Measurements from ENCODE around the gene PCDHGA1.

The PCDHGA1 gene

GRCh38 chr5:141516672-141517025, 186.3 kb downstream of the PCDHGA1 start:
- DNase-seq: no peak

- no peak for DNase-seq
Observed at GRCh38 chr5:141517312-141517711, 187.0 kb downstream of the PCDHGA1 start.

- DNase-seq: no peak
Observed at GRCh38 chr5:141517880-141518617, 187.7 kb downstream of the PCDHGA1 start.

- DNase-seq: no peak
Observed at GRCh38 chr5:141518618-141519015, 188.3 kb downstream of the PCDHGA1 start.

GRCh38 chr5:141519605-141520565, 189.6 kb downstream of the PCDHGA1 start:
- no peak for DNase-seq

- DNase-seq: no peak
Observed at GRCh38 chr5:141521244-141521781, 191.0 kb downstream of the PCDHGA1 start.

GRCh38 chr5:141522301-141522700, 192.0 kb downstream of the PCDHGA1 start:
- DNase-seq: no peak

- DNase-seq: no peak
Observed at GRCh38 chr5:141523991-141524390, 193.7 kb downstream of the PCDHGA1 start.

GRCh38 chr5:141524604-141525597, 194.6 kb downstream of the PCDHGA1 start:
- DNase-seq: no peak

GRCh38 chr5:141525653-141526052, 195.3 kb downstream of the PCDHGA1 start:
- no peak for DNase-seq

GRCh38 chr5:141527426-141527825, 197.1 kb downstream of the PCDHGA1 start:
- no peak for DNase-seq

GRCh38 chr5:141528291-141528984, 198.1 kb downstream of the PCDHGA1 start:
- no peak for DNase-seq

GRCh38 chr5:141529002-141529401, 198.7 kb downstream of the PCDHGA1 start:
- no peak for DNase-seq

- DNase-seq: no peak
Observed at GRCh38 chr5:141529873-141530272, 199.6 kb downstream of the PCDHGA1 start.

GRCh38 chr5:141532726-141533125, 202.4 kb downstream of the PCDHGA1 start:
- no peak for DNase-seq

GRCh38 chr5:141533897-141534296, 203.6 kb downstream of the PCDHGA1 start:
- no peak for DNase-seq

GRCh38 chr5:141534492-141535213, 204.3 kb downstream of the PCDHGA1 start:
- DNase-seq: no peak

GRCh38 chr5:141543053-141543452, 212.7 kb downstream of the PCDHGA1 start:
- no peak for DNase-seq

- DNase-seq: no peak
Observed at GRCh38 chr5:141547488-141547887, 217.2 kb downstream of the PCDHGA1 start.

- no peak for DNase-seq
Observed at GRCh38 chr5:141547921-141548320, 217.6 kb downstream of the PCDHGA1 start.

GRCh38 chr5:141557681-141558136, 227.4 kb downstream of the PCDHGA1 start:
- peak; percentile 61 for DNase-seq

Measured in activated T-cell treated with anti-CD3 and anti-CD28 coated beads for 4 hours (primary cell).